Osteoblast (primary cell): ENCODE results near the gene LRP1. TPM values are rescaled to one million over a fixed set of nuclear protein-coding genes. Genes with fewer than 3 reads are reported as not detected.
A peak's percentile ranks its signal among the peaks of the same experiment; 100 is the strongest.

Source experiments
- DNase-seq: peaks from one replicate; pipeline ENCODE4 v3.0.0; 2011; ENCODE audit warnings: low spot score, mixed read lengths; ENCODE audit not compliant: insufficient read length; ENCODE audit errors: missing footprints
- H2AFZ ChIP-seq: 2 replicates; pipeline ENCODE4 v1.6.0; 2011; ENCODE audit warnings: mild to moderate bottlenecking, low read length
- H3K27ac ChIP-seq: 2 replicates; pipeline ENCODE4 v1.5.1; 2011; ENCODE audit warnings: mild to moderate bottlenecking, low read depth, low read length, moderate library complexity
- H3K27me3 ChIP-seq: 2 replicates; pipeline ENCODE4 v1.6.0; 2012; ENCODE audit warnings: mild to moderate bottlenecking, control low read depth, inconsistent platforms, low read length, moderate library complexity; ENCODE audit not compliant: insufficient read depth
- H3K36me3 ChIP-seq: 2 replicates; pipeline ENCODE4 v1.5.1; 2011; ENCODE audit warnings: mild to moderate bottlenecking, low read length, control low read depth, moderate library complexity; ENCODE audit not compliant: insufficient read depth
- H3K4me1 ChIP-seq: 2 replicates; pipeline ENCODE4 v1.5.1; 2011; ENCODE audit warnings: mild to moderate bottlenecking, low read length, control low read depth, moderate library complexity; ENCODE audit not compliant: insufficient read depth
- H3K4me2 ChIP-seq: 2 replicates; pipeline ENCODE4 v1.6.0; 2011; ENCODE audit warnings: mild to moderate bottlenecking, low read length; ENCODE audit not compliant: insufficient read depth
- H3K4me3 ChIP-seq: fragments of 200-600 bp; sonication (generic); 3 replicates; pipeline ENCODE4 v1.5.1; 2012; ENCODE audit warnings: mild to moderate bottlenecking, low read length, inconsistent platforms; ENCODE audit not compliant: insufficient read depth
- H3K79me2 ChIP-seq: 2 replicates; pipeline ENCODE4 v1.6.0; 2012; ENCODE audit warnings: mild to moderate bottlenecking, low read length, control low read depth, inconsistent platforms; ENCODE audit not compliant: insufficient read depth
- H3K9me3 ChIP-seq: 2 replicates; pipeline ENCODE4 v1.5.1; 2011; ENCODE audit warnings: low read depth, low read length, control low read depth
- H4K20me1 ChIP-seq: 2 replicates; pipeline ENCODE4 v1.6.0; 2012; ENCODE audit warnings: mild to moderate bottlenecking, low read length, control low read depth; ENCODE audit not compliant: insufficient read depth
- CTCF ChIP-seq: IDR thresholded peaks from 2 replicates; pipeline ENCODE4 v1.5.1; 2011; ENCODE audit warnings: mild to moderate bottlenecking, low read depth, low read length, moderate library complexity; ENCODE audit errors: extremely low read depth
- total RNA-seq: library from RNA; depleted of rRNA; stranded (reverse); fragments of >200 nt; gene quantifications from 2 replicates; pipeline ENCODE4 v1.2.3, GENCODE V29; 2012

LRP1 gene
- total RNA-seq, 1 donor, result 744 TPM

DNA sequence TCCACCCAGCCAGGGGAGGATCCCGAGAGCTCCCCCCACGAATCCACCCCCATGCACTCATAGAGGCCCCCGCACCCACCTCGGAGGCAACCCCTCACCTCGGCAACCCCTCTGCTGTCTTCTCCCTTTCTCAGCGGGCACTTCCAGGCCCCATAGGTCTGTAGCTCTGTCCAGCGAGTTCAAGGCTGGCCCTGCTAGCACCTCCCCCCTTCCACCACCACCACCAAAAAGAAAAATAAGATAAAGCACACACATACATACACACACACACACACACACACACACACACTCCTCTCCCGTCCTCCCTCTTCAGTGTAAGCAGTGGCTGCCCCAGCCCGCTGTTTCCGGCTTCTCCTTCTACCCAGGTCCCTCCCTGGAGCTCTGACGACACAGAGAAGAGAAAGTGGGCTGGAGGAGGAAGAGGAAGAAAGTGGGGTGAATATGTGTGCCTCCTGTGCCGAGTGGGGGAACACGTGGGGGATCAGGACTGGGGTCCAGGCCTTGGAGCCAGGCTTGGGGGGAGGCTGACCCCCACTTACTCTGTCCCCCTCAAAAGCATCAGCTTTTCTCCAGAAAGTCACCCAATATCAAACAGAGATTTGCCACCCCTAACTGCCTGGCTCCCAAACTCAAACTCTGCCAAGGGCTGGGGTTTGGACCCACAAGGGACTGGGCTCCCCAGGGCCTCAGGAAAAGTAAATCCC lies 17.1 kb upstream of the LRP1 start, which contains the start of gene STAT6:
Gene STAT6 (minus strand): TSS at position 332 of the 704 bp plus-strand sequence. CDS start 3,084 bp downstream, outside the sequence.
- peak; percentile 91 for DNase-seq
- peaks cover 37% of the 10 kb centered on the region for H3K79me2 ChIP-seq
- H3K4me2 ChIP-seq, result peak within 1 kb of the TSS; percentile 90
- peak within 1 kb of the TSS; percentile 98 for H3K27ac ChIP-seq
- TF ChIP-seq CTCF, result no peak
- peaks cover 29% of the 10 kb centered on the region for H3K4me1 ChIP-seq
- no peaks in the 10 kb centered on the region for H3K9me3 ChIP-seq
- peak within 1 kb of the TSS; percentile 88 for H3K4me3 ChIP-seq
- peaks cover 16% of the 10 kb centered on the region for H4K20me1 ChIP-seq
- H3K27me3 ChIP-seq, result no peaks in the 10 kb centered on the region
- peaks cover 18% of the 10 kb centered on the region for H3K36me3 ChIP-seq
- peak within 1 kb of the TSS; percentile 69 for H2AFZ ChIP-seq

- Histone ChIP-seq H3K4me1 (peaks cover 29% of the 10 kb centered on the region), H3K27ac (peak overlapping the region; percentile 98), H3K36me3 (peaks cover 3% of the 10 kb centered on the region), H4K20me1 (peaks cover 16% of the 10 kb centered on the region), H3K79me2 (peaks cover 33% of the 10 kb centered on the region), H3K9me3 (no peaks in the 10 kb centered on the region), H2AFZ (peak overlapping the region; percentile 26), H3K27me3 (no peaks in the 10 kb centered on the region), H3K4me3 (peak overlapping the region; percentile 88), H3K4me2 (peak overlapping the region; percentile 90)
- peak; percentile 83 for TF ChIP-seq CTCF
- no peak for DNase-seq
These were observed 15.6 kb upstream of the LRP1 start for GRCh38 chr12:57112492-57113294.

DNA sequence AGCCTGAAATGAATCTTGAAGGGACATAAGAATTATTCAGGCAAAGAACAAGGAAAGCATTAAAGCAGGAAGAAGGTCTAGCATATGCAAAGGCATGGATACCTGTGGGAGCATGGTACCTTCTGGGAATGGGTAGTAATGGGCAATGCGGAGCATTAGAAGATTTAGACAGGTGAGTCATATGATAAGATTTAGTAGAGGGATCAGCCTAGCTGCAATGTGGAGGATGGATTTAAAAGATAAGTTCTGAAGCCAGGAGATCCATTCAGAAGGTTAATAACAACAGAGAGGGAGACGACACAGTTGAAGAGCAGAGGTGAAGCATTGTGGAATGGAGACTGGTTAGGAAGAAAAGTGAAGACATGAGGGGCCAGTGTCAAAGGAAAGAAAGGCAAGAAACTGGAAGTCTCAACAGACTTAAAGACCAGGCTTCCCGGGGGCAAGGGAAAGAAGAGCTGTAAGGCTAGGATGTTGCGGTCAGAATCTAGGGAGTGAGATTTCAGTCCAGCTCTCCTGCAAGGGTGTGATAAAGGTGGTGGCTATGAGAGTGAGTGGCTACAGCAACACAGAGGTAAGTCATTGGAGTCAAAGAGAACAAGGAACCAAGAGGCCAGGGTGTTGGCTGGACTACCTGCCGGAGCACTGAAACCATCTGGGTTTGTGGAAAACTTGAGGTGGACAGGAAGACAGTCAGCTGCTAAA lies 11.6 kb upstream of the LRP1 start:
- Histone ChIP-seq H3K9me3 (no peaks in the 10 kb centered on the region), H4K20me1 (no peaks in the 10 kb centered on the region), H3K4me3 (no peak overlapping the region), H3K4me1 (peaks cover 28% of the 10 kb centered on the region), H3K27ac (no peak overlapping the region), H3K79me2 (no peaks in the 10 kb centered on the region), H3K4me2 (no peak overlapping the region), H3K36me3 (no peaks in the 10 kb centered on the region), H3K27me3 (no peaks in the 10 kb centered on the region), H2AFZ (no peak overlapping the region)
- no peak for TF ChIP-seq CTCF
- no peak for DNase-seq
